ENCODE data around the gene STAT4. TPM values are rescaled to one million over a fixed set of nuclear protein-coding genes. Genes with fewer than 3 reads are reported as not detected.

Gene STAT4
- total RNA-seq, 4 donors from 2014 or later: 3.1 to 9.1 TPM; not detected in 2

DNA sequence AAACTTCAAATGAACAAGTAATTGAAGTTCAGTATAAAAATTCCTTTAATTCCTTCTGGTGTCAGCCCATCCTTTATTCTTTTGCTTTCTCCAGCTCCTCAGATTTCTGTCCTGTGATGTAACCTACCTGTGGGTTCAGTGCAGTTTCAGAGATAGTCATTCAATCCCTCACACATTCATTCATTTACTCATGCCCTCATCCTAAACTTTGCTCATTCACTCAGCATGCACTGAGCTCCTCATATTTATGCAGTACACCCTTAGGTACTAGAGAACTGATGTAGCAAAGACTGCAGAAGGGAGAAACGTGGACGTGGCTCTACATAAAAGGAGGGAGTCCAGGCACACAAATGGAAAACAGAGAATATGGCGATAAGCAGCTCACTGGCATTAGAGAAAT, 91.5 kb downstream of the STAT4 start:
- no peaks in the 10 kb centered on the region for H3K9me3 ChIP-seq
- 86 to 100% methylated on average over 1 to 3 of the region's 3 CpGs for WGBS, 2 donors (ENCODE audit: low coverage in 1 of 2)
- TF ChIP-seq, protein P1, sequence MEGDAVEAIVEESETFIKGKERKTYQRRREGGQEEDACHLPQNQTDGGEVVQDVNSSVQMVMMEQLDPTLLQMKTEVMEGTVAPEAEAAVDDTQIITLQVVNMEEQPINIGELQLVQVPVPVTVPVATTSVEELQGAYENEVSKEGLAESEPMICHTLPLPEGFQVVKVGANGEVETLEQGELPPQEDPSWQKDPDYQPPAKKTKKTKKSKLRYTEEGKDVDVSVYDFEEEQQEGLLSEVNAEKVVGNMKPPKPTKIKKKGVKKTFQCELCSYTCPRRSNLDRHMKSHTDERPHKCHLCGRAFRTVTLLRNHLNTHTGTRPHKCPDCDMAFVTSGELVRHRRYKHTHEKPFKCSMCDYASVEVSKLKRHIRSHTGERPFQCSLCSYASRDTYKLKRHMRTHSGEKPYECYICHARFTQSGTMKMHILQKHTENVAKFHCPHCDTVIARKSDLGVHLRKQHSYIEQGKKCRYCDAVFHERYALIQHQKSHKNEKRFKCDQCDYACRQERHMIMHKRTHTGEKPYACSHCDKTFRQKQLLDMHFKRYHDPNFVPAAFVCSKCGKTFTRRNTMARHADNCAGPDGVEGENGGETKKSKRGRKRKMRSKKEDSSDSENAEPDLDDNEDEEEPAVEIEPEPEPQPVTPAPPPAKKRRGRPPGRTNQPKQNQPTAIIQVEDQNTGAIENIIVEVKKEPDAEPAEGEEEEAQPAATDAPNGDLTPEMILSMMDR (IDR thresholded peaks at IDR 0.05): no peak
- no peak for TF ChIP-seq EP300 (IDR thresholded peaks at IDR 0.05; ENCODE audit: low read depth)
- TF ChIP-seq POLR2A (IDR thresholded peaks at IDR 0.05): no peak
- no peak for TF ChIP-seq POLR2AphosphoS5 (IDR thresholded peaks at IDR 0.05)
- H3K4me3 ChIP-seq: no peak overlapping the region
- intact Hi-C loops (cut with DNase I; ENCODE audit: low total_unique reads): no loop called here
- H3K36me3 ChIP-seq: no peaks in the 10 kb centered on the region
- H3K27ac ChIP-seq: no peak overlapping the region
- DNase-seq: no peak
- H3K27me3 ChIP-seq: no peaks in the 10 kb centered on the region
- in situ Hi-C loops (cut with MboI; ENCODE audit: low pct_ligation_motif_present in 1 of 4, low pct_unique_long_range_greater_than_20kb in 1 of 4, low sequenced_read_pairs in 3 of 4): loop anchor here in 3 of 4 donors (10.0 to 25.0 kb wide), 4 partner anchors 95 to 465 kb away; partner anchors contain the start of gene STAT4 (in 2 of the 3)
- H3K4me1 ChIP-seq: no peaks in the 10 kb centered on the region

DNA sequence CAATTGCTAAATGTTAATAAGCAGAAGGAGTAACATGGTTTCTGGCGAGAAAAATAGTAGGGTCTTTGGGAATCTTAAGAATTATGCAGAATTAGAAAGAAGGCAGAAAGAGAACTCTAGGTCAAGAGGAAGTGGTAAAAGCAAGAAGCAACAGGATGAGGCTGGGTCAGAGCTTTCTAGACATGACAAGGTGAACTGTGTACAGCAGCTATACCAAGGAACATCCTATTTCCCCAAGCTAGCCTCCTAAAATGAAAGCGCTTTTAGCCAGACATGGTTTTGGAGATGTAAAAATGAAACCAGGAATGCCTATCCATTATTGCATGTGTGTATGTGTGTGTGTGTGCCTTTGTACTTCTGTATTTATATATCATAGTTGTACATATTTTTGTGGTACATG, 94.6 kb downstream of the STAT4 start:
- TF ChIP-seq, protein P1 (IDR thresholded peaks at IDR 0.05): no peak
- no peak for TF ChIP-seq EP300 (IDR thresholded peaks at IDR 0.05; ENCODE audit: low read depth)
- TF ChIP-seq POLR2AphosphoS5 (IDR thresholded peaks at IDR 0.05): no peak
- TF ChIP-seq POLR2A (IDR thresholded peaks at IDR 0.05): no peak
- Histone ChIP-seq H3K27ac (no peak overlapping the region), H3K9me3 (no peaks in the 10 kb centered on the region), H3K4me3 (no peak overlapping the region), H3K4me1 (peaks cover 0 to 6% (median 3%) of the 10 kb centered on the region in 4 donors), H3K36me3 (no peaks in the 10 kb centered on the region), H3K27me3 (no peaks in the 10 kb centered on the region)
- DNase-seq: no peak
- intact Hi-C loops (cut with DNase I; ENCODE audit: low total_unique reads) (no loop called here), in situ Hi-C loops (cut with MboI; ENCODE audit: low pct_ligation_motif_present in 1 of 4, low pct_unique_long_range_greater_than_20kb in 1 of 4, low sequenced_read_pairs in 3 of 4) (loop anchor here in 3 of 4 donors (10.0 to 25.0 kb wide), 4 partner anchors 99 to 469 kb away; partner anchors contain the start of gene STAT4 (in 2 of the 3))
- 80 to 97% methylated on average over 2 of the region's 2 CpGs for WGBS, 2 donors (ENCODE audit: low coverage in 1 of 2)

DNA sequence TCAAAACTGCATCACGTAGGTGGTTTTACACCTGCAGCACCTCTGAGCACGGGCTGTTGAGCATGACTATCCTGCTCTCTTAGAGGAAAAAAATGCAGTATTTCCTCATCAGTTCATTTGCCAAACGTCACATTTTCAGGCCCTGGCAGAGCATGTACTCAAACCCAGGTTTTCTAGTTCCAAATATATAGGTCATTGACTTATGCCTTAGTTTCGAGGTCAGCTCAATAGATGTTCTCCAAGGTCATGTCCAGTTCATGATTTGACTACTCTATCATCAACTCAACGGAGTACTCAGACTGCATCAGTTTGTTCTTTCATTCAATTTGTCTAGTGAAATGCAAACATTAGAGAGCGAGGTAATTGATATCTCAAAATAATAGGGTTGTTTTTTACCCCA, 97.5 kb downstream of the STAT4 start:
- in situ Hi-C loops (cut with MboI; ENCODE audit: low pct_ligation_motif_present in 1 of 4, low pct_unique_long_range_greater_than_20kb in 1 of 4, low sequenced_read_pairs in 3 of 4) (loop anchor here (5.0 to 25.0 kb wide), 5 partner anchors 102 to 472 kb away; partner anchors contain the start of gene STAT4 (in 2 of the 4)), intact Hi-C loops (cut with DNase I; ENCODE audit: low total_unique reads) (no loop called here)
- H3K36me3 ChIP-seq: no peaks in the 10 kb centered on the region
- WGBS, 2 donors (ENCODE audit: low coverage in 1 of 2): 80 to 81% methylated on average over 2 to 6 of the region's 6 CpGs
- TF ChIP-seq EP300 (IDR thresholded peaks at IDR 0.05; ENCODE audit: low read depth): no peak
- no peak for TF ChIP-seq POLR2AphosphoS5 (IDR thresholded peaks at IDR 0.05)
- TF ChIP-seq POLR2A (IDR thresholded peaks at IDR 0.05): no peak
- TF ChIP-seq, protein P1 (IDR thresholded peaks at IDR 0.05): no peak
- no peak for DNase-seq
- no peak overlapping the region for H3K4me3 ChIP-seq
- H3K9me3 ChIP-seq: no peaks in the 10 kb centered on the region
- peaks cover 0 to 6% (median 3%) of the 10 kb centered on the region in 4 donors for H3K4me1 ChIP-seq
- H3K27me3 ChIP-seq: no peaks in the 10 kb centered on the region
- no peak overlapping the region for H3K27ac ChIP-seq

DNA sequence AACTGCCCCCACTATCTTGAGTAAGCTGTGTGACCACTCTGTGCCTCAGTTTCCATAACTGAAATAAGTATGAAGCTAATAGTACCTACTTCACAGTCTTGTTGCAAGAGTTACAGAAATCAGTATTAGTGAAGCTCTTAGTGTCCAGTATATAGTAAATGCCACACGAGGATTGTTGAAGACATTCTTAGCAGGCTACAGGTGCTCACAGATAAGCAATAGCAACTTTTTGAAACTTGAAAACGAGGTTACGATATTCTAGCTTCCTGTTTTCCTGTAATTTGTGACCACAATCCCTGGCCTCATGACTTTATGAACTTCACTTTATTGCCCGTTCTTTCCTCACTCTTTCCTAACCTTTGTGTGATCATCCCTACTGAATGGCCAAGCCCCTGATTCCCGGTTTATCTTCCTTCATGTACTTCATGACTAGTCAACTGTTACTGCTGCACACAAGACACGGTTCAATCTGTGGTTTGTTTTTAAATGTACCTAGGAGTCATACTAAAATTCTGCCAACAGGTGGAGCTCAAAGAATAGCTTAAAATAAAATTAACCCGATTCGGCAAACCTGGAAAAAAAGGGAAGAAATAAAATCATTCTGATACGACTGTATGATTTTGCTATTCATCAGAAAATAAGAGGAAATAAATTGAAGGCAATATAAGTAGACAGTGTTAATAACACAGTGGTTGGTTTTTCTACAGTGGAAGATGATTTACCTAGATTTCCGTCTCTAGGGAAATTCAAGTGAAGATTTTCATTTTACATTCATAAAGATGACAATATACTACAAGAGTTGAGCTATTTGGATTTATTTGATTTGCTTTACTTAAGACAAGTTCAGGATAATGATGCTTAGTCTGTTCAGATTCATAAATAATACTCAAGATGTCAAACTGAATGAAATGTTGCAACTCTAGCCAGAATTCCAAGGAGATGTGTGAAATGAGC, 98.7 kb downstream of the STAT4 start:
- peaks cover 0 to 6% (median 3%) of the 10 kb centered on the region in 4 donors for H3K4me1 ChIP-seq
- no peaks in the 10 kb centered on the region for H3K36me3 ChIP-seq
- no peaks in the 10 kb centered on the region for H3K9me3 ChIP-seq
- H3K27ac ChIP-seq: no peak overlapping the region
- H3K4me3 ChIP-seq: no peak overlapping the region
- TF ChIP-seq, protein P1 (IDR thresholded peaks at IDR 0.05): peak; percentile 55 to 66 (median 62)
- no peak for TF ChIP-seq EP300 (IDR thresholded peaks at IDR 0.05; ENCODE audit: low read depth)
- no peak for TF ChIP-seq POLR2AphosphoS5 (IDR thresholded peaks at IDR 0.05)
- in situ Hi-C loops (cut with MboI; ENCODE audit: low pct_ligation_motif_present in 1 of 4, low pct_unique_long_range_greater_than_20kb in 1 of 4, low sequenced_read_pairs in 3 of 4) (loop anchor here (5.0 to 25.0 kb wide), 5 partner anchors 103 to 473 kb away; partner anchors contain the start of gene STAT4 (in 2 of the 4)), intact Hi-C loops (cut with DNase I; ENCODE audit: low total_unique reads) (no loop called here)
- WGBS, 2 donors (ENCODE audit: low coverage in 1 of 2): 14 to 20% methylated on average over 10 of the region's 10 CpGs
- DNase-seq: no peak
- no peaks in the 10 kb centered on the region for H3K27me3 ChIP-seq

Data from transverse colon (tissue), 4 donors.